HG02571 (cell line): ENCODE results near the gene ERC1.
A peak's percentile ranks its signal among the peaks of the same experiment; 100 is the strongest.

Experiments used
- ATAC-seq: cut with Tn5 transposase; IDR thresholded peaks from one replicate; pipeline ENCODE4 v1.9.1; 2021; ENCODE audit warnings: mild to moderate bottlenecking, moderate library complexity; ENCODE audit not compliant: unreplicated experiment

Gene ERC1

GRCh38 chr12:1528791-1529190, 537.8 kb downstream of the ERC1 start:
- ATAC-seq, result no peak

GRCh38 chr12:1529228-1529861, 538.3 kb downstream of the ERC1 start:
- ATAC-seq, result no peak

- no peak for ATAC-seq
Measured at GRCh38 chr12:1529862-1530591, 539.0 kb downstream of the ERC1 start.

- ATAC-seq, result no peak
Measured at GRCh38 chr12:1530592-1531152, 539.6 kb downstream of the ERC1 start.

GRCh38 chr12:1531153-1531653, 540.2 kb downstream of the ERC1 start:
- ATAC-seq, result no peak

- ATAC-seq, result no peak
Measured at GRCh38 chr12:1531654-1532374, 540.8 kb downstream of the ERC1 start.

GRCh38 chr12:1532375-1533165, 541.5 kb downstream of the ERC1 start:
- ATAC-seq, result no peak

GRCh38 chr12:1533205-1533601, 542.2 kb downstream of the ERC1 start:
- ATAC-seq, result peak; percentile 5

GRCh38 chr12:1533602-1534304, 542.7 kb downstream of the ERC1 start:
- peak; percentile 41 for ATAC-seq

GRCh38 chr12:1534748-1535147, 543.7 kb downstream of the ERC1 start:
- no peak for ATAC-seq

GRCh38 chr12:1536817-1537216, 545.8 kb downstream of the ERC1 start:
- no peak for ATAC-seq

- ATAC-seq, result no peak
Measured at GRCh38 chr12:1539135-1539534, 548.1 kb downstream of the ERC1 start.

- ATAC-seq, result no peak
Measured at GRCh38 chr12:1540690-1541089, 549.7 kb downstream of the ERC1 start.

GRCh38 chr12:1542599-1542998, 551.6 kb downstream of the ERC1 start:
- no peak for ATAC-seq

GRCh38 chr12:1544996-1545700, 554.1 kb downstream of the ERC1 start:
- no peak for ATAC-seq
